H9 (cell line): ENCODE data around the gene MICALL2. TPM values are rescaled to one million over a fixed set of nuclear protein-coding genes. Genes with fewer than 3 reads are reported as not detected.

Experiments
- DNase-seq: peaks from one replicate; pipeline ENCODE4 v3.0.0-alpha.2; 2017
- H2AFZ ChIP-seq: one replicate; pipeline ENCODE4 v1.6.1; 2013; ENCODE audit warnings: mild to moderate bottlenecking, low read length, control low read depth, moderate library complexity
- H2AK5ac ChIP-seq: 2 replicates; pipeline ENCODE4 v1.6.1; 2013; ENCODE audit warnings: low read length, control low read depth, mixed read lengths; ENCODE audit not compliant: insufficient read length
- H2BK120ac ChIP-seq: one replicate; pipeline ENCODE4 v1.6.1; 2013; ENCODE audit warnings: low read depth, mild to moderate bottlenecking, low read length, control low read depth, inconsistent platforms; ENCODE audit not compliant: poor library complexity, severe bottlenecking
- H2BK12ac ChIP-seq: 2 replicates; pipeline ENCODE4 v1.6.1; 2013; ENCODE audit warnings: low read length, control low read depth, mixed read lengths, low read depth; ENCODE audit not compliant: insufficient read length
- H2BK15ac ChIP-seq: 2 replicates; pipeline ENCODE4 v1.6.1; 2013; ENCODE audit warnings: low read depth, low read length, control low read depth
- H2BK20ac ChIP-seq: one replicate; pipeline ENCODE4 v1.6.1; 2013; ENCODE audit warnings: low read depth, mild to moderate bottlenecking, low read length, control low read depth, inconsistent platforms; ENCODE audit not compliant: poor library complexity, severe bottlenecking
- H2BK5ac ChIP-seq: 2 replicates; pipeline ENCODE4 v1.6.1; 2013; ENCODE audit warnings: low read length, control low read depth, mixed read lengths; ENCODE audit not compliant: insufficient read length
- H3K14ac ChIP-seq: 2 replicates; pipeline ENCODE4 v1.6.1; 2013; ENCODE audit warnings: low read length, control low read depth; ENCODE audit not compliant: insufficient read depth
- H3K18ac ChIP-seq: 2 replicates; pipeline ENCODE4 v1.6.1; 2013; ENCODE audit warnings: low read depth, mild to moderate bottlenecking, mixed read lengths, low read length, control low read depth; ENCODE audit not compliant: insufficient read length
- H3K23ac ChIP-seq: 2 replicates; pipeline ENCODE4 v1.6.1; 2013; ENCODE audit warnings: low read length, control low read depth, mixed read lengths, low read depth; ENCODE audit not compliant: insufficient read length
- H3K23me2 ChIP-seq: 2 replicates; pipeline ENCODE4 v1.6.1; 2013; ENCODE audit warnings: low read depth, mild to moderate bottlenecking, mixed read lengths, low read length, control low read depth; ENCODE audit not compliant: insufficient read length, poor library complexity, severe bottlenecking
- H3K27ac ChIP-seq: 2 replicates; pipeline ENCODE4 v1.5.1; 2013; ENCODE audit warnings: low read length, control low read depth, mixed read lengths, low read depth; ENCODE audit not compliant: insufficient read length
- H3K27me3 ChIP-seq: 2 replicates; pipeline ENCODE4 v1.6.1; 2013; ENCODE audit warnings: low read length, control low read depth, inconsistent platforms; ENCODE audit not compliant: insufficient read depth
- H3K4ac ChIP-seq: 2 replicates; pipeline ENCODE4 v1.6.1; 2013; ENCODE audit warnings: low read depth, mild to moderate bottlenecking, control low read depth, inconsistent platforms, low read length, moderate library complexity
- H3K4me1 ChIP-seq: 2 replicates; pipeline ENCODE4 v1.6.1; 2013; ENCODE audit warnings: low read length, control low read depth, inconsistent platforms; ENCODE audit not compliant: insufficient read depth
- H3K4me2 ChIP-seq: 2 replicates; pipeline ENCODE4 v1.6.1; 2013; ENCODE audit warnings: low read length, control low read depth, mixed read lengths; ENCODE audit not compliant: insufficient read length, insufficient read depth
- H3K56ac ChIP-seq: 2 replicates; pipeline ENCODE4 v1.6.1; 2013; ENCODE audit warnings: low read depth, mild to moderate bottlenecking, mixed read lengths, low read length, control low read depth; ENCODE audit not compliant: insufficient read length
- H3K79me1 ChIP-seq: 2 replicates; pipeline ENCODE4 v1.6.1; 2013; ENCODE audit warnings: low read depth, mild to moderate bottlenecking, moderate library complexity, low read length, control low read depth, inconsistent platforms; ENCODE audit not compliant: insufficient read depth, poor library complexity, severe bottlenecking
- H3K79me2 ChIP-seq: 2 replicates; pipeline ENCODE4 v1.6.1; 2013; ENCODE audit warnings: low read length, control low read depth, inconsistent platforms; ENCODE audit not compliant: insufficient read depth
- H3K9ac ChIP-seq: 2 replicates; pipeline ENCODE4 v1.6.1; 2013; ENCODE audit warnings: low read length, control low read depth, mixed read lengths; ENCODE audit not compliant: insufficient read length; ENCODE audit errors: extremely low read depth
- H3K9me3 ChIP-seq: one replicate; pipeline ENCODE4 v1.6.1; 2013; ENCODE audit warnings: low read depth, low read length, inconsistent platforms; ENCODE audit not compliant: control insufficient read depth
- H3T11ph ChIP-seq: one replicate; pipeline ENCODE4 v1.6.1; 2013; ENCODE audit warnings: mild to moderate bottlenecking, low read length, control low read depth, inconsistent platforms
- H4K20me1 ChIP-seq: one replicate; pipeline ENCODE4 v1.6.1; 2013; ENCODE audit not compliant: control insufficient read depth, insufficient read length, insufficient read depth
- H4K5ac ChIP-seq: 2 replicates; pipeline ENCODE4 v1.6.1; 2013; ENCODE audit warnings: low read depth, mild to moderate bottlenecking, mixed read lengths, low read length, control low read depth; ENCODE audit not compliant: insufficient read length
- H4K8ac ChIP-seq: replicated peaks from 2 replicates; pipeline ENCODE4 v1.6.1; 2013; ENCODE audit warnings: low read length, control low read depth, mixed read lengths, low read depth; ENCODE audit not compliant: insufficient read length
- H4K91ac ChIP-seq: 2 replicates; pipeline ENCODE4 v1.6.1; 2013; ENCODE audit warnings: low read depth, mild to moderate bottlenecking, moderate library complexity, mixed read lengths, low read length, control low read depth; ENCODE audit not compliant: insufficient read length
- H3K27ac Mint-ChIP-seq, 3 experiments: 2 replicates in 2 of 3; 3 replicates in 1 of 3; pipeline ENCODE4 v1.8.0; 2020 to 2021; ENCODE audit warnings: mixed read lengths in 3 of 3, mild to moderate bottlenecking in 1 of 3, moderate library complexity in 1 of 3
- H3K27me3 Mint-ChIP-seq: 2 replicates; pipeline ENCODE4 v1.8.0; 2021; ENCODE audit warnings: low read depth, mild to moderate bottlenecking, moderate library complexity, mixed read lengths
- H3K36me3 Mint-ChIP-seq, 3 experiments: 2 replicates in 2 of 3; 3 replicates in 1 of 3; pipeline ENCODE4 v1.8.0; 2020 to 2021; ENCODE audit warnings: low read depth in 3 of 3, mixed read lengths in 3 of 3; ENCODE audit not compliant: insufficient read depth in 1 of 3
- H3K4me1 Mint-ChIP-seq, 2 experiments: 2 replicates each; pipeline ENCODE4 v1.8.0; 2020; ENCODE audit warnings: mixed read lengths in 2 of 2
- H3K4me3 Mint-ChIP-seq, 2 experiments: 2 replicates in 1 of 2; 3 replicates in 1 of 2; pipeline ENCODE4 v1.8.0; 2020 to 2021; ENCODE audit warnings: mild to moderate bottlenecking in 2 of 2, mixed read lengths in 2 of 2, moderate library complexity in 1 of 2
- H3K9me3 Mint-ChIP-seq, 2 experiments: 2 replicates in 1 of 2; 3 replicates in 1 of 2; pipeline ENCODE4 v1.8.0; 2020; ENCODE audit warnings: mild to moderate bottlenecking in 2 of 2, mixed read lengths in 2 of 2, moderate library complexity in 1 of 2
- CTCF ChIP-seq: fragments of 200-600 bp; sonication (generic); conservative IDR thresholded peaks from 3 replicates; pipeline ENCODE4 v1.8.0; 2021; ENCODE audit warnings: antibody characterized with exemption, mild to moderate bottlenecking
- WGBS: extraction: QIAGEN DNeasy Blood & Tissue Kit; methylation state at CpG from one replicate; pipeline ENCODE4 v1.1.7; 2013; ENCODE audit warnings: missing lambda C conversion rate, low lambda C conversion rate, mixed read lengths; ENCODE audit not compliant: insufficient read length; ENCODE audit errors: extremely low coverage; 5-methylcytosine and 5-hydroxymethylcytosine counted together
- total RNA-seq: library from RNA; stranded (reverse); gene quantifications from 2 replicates; pipeline ENCODE4 v1.2.1, GENCODE V29; 2021

Gene MICALL2
- total RNA-seq, 1 experiment from 2014 or later, result 7.1 TPM

GRCh38 chr7:1401011-1401410, 58.3 kb downstream of the MICALL2 start:
- no peaks in the 10 kb centered on the region for H3K23me2 ChIP-seq
- H4K5ac ChIP-seq, result no peak overlapping the region
- TF ChIP-seq CTCF, result no peak
- H4K91ac ChIP-seq, result no peak overlapping the region
- peaks cover 10 to 22% of the 10 kb centered on the region in 2 experiments for H3K4me1 Mint-ChIP-seq
- H3K79me2 ChIP-seq, result no peaks in the 10 kb centered on the region
- H3K18ac ChIP-seq, result no peak overlapping the region
- no peak overlapping the region for H3K9ac ChIP-seq
- H3K79me1 ChIP-seq, result no peaks in the 10 kb centered on the region
- DNase-seq, result no peak
- H2BK20ac ChIP-seq, result no peak overlapping the region
- no peak overlapping the region for H2AFZ ChIP-seq
- H2BK5ac ChIP-seq, result no peak overlapping the region
- no peak overlapping the region for H3K4ac ChIP-seq
- no peak overlapping the region for H3K27ac ChIP-seq
- peaks cover 2% of the 10 kb centered on the region; the same call in 1 of the 2 replicates for H3K27me3 ChIP-seq
- no peaks in the 10 kb centered on the region for H3K9me3 ChIP-seq
- H3K27ac Mint-ChIP-seq, result no peak overlapping the region
- H3K27me3 Mint-ChIP-seq, result peaks cover 85% of the 10 kb centered on the region
- no peak overlapping the region for H2AK5ac ChIP-seq
- no peak overlapping the region for H3T11ph ChIP-seq
- no CpG with 5 or more reads among the region's 18 CpGs for WGBS
- H2BK15ac ChIP-seq, result no peak overlapping the region
- no peak overlapping the region for H3K23ac ChIP-seq
- H3K56ac ChIP-seq, result no peak overlapping the region
- H3K4me3 Mint-ChIP-seq, result no peak overlapping the region
- H3K36me3 Mint-ChIP-seq, result no peaks in the 10 kb centered on the region; a peak in 1 of 7 replicates
- no peaks in the 10 kb centered on the region for H4K20me1 ChIP-seq
- no peak overlapping the region for H2BK120ac ChIP-seq
- no peak overlapping the region for H3K14ac ChIP-seq
- H2BK12ac ChIP-seq, result no peak overlapping the region
- H4K8ac ChIP-seq, result no peak overlapping the region
- H3K9me3 Mint-ChIP-seq, result peaks cover 0 to 3% of the 10 kb centered on the region in 2 experiments; a peak in 4 of 5 replicates
- H3K4me2 ChIP-seq, result no peak overlapping the region
- no peaks in the 10 kb centered on the region for H3K4me1 ChIP-seq
